GM21515 (cell line): ENCODE results near the gene FAM72A.
"Not testable (repeated sequence)": the region's sequence is repeated elsewhere in the genome, so short reads cannot be mapped to it uniquely, and the experiment has no call there.

Source experiments
- ATAC-seq: cut with Tn5 transposase; IDR thresholded peaks from one replicate; pipeline ENCODE4 v1.9.1; 2021; ENCODE audit not compliant: unreplicated experiment

The FAM72A gene

GRCh38 chr1:206202789-206203363, at the start of gene FAM72A:
Gene FAM72A, minus strand, starts transcription at chr1:206202839. Its CDS starts 814 bp downstream, at chr1:206202025.
- ATAC-seq: peak; percentile 87

- not testable (repeated sequence) for ATAC-seq
These were observed 48.5 kb upstream of the FAM72A start for GRCh38 chr1:206250953-206251681.

- ATAC-seq: not testable (repeated sequence)
These were observed 43.7 kb upstream of the FAM72A start for GRCh38 chr1:206246129-206246886.

GRCh38 chr1:206245479-206245878, 42.8 kb upstream of the FAM72A start:
- not testable (repeated sequence) for ATAC-seq

GRCh38 chr1:206243335-206243734, 40.7 kb upstream of the FAM72A start:
- ATAC-seq: peak; percentile 97

GRCh38 chr1:206240288-206240687, 37.6 kb upstream of the FAM72A start:
- not testable (repeated sequence) for ATAC-seq

GRCh38 chr1:206235190-206235589, 32.6 kb upstream of the FAM72A start:
- not testable (repeated sequence) for ATAC-seq

- ATAC-seq: not testable (repeated sequence)
These were observed 31.7 kb upstream of the FAM72A start for GRCh38 chr1:206234189-206234916.

GRCh38 chr1:206232970-206233645, 30.5 kb upstream of the FAM72A start:
- ATAC-seq: peak; percentile 73

- ATAC-seq: not testable (repeated sequence)
These were observed 29.4 kb upstream of the FAM72A start for GRCh38 chr1:206231989-206232388.

GRCh38 chr1:206229286-206229685, 26.6 kb upstream of the FAM72A start:
- not testable (repeated sequence) for ATAC-seq

- ATAC-seq: not testable (repeated sequence)
These were observed 24.2 kb upstream of the FAM72A start for GRCh38 chr1:206226886-206227285.

GRCh38 chr1:206225386-206225785, 22.7 kb upstream of the FAM72A start:
- ATAC-seq: not testable (repeated sequence)

GRCh38 chr1:206224190-206224776, 21.6 kb upstream of the FAM72A start:
- not testable (repeated sequence) for ATAC-seq

- not testable (repeated sequence) for ATAC-seq
These were observed 18.9 kb upstream of the FAM72A start for GRCh38 chr1:206221585-206221984.

GRCh38 chr1:206220332-206221000, 17.8 kb upstream of the FAM72A start:
- not testable (repeated sequence) for ATAC-seq

- ATAC-seq: not testable (repeated sequence)
These were observed 17.1 kb upstream of the FAM72A start for GRCh38 chr1:206219514-206220331.

- not testable (repeated sequence) for ATAC-seq
These were observed 16.1 kb upstream of the FAM72A start for GRCh38 chr1:206218765-206219164.

GRCh38 chr1:206218285-206218684, 15.6 kb upstream of the FAM72A start:
- ATAC-seq: not testable (repeated sequence)
